Hippocampal formation (tissue), 2 donors: Measurements from ENCODE around the gene PNLIPRP1.

Source experiments
- DNase-seq, 2 donors: peaks; one replicate each; lab custom pipeline; 2025; lab: John Stamatoyannopoulos, UW

Gene PNLIPRP1

GRCh38 chr10:116590590-116591444 is at the start of gene PNLIPRP1:
PNLIPRP1 (plus strand) TSS chr10:116590959; CDS start chr10:116591130, 171 bp downstream.
- DNase-seq = no peak

DNA sequence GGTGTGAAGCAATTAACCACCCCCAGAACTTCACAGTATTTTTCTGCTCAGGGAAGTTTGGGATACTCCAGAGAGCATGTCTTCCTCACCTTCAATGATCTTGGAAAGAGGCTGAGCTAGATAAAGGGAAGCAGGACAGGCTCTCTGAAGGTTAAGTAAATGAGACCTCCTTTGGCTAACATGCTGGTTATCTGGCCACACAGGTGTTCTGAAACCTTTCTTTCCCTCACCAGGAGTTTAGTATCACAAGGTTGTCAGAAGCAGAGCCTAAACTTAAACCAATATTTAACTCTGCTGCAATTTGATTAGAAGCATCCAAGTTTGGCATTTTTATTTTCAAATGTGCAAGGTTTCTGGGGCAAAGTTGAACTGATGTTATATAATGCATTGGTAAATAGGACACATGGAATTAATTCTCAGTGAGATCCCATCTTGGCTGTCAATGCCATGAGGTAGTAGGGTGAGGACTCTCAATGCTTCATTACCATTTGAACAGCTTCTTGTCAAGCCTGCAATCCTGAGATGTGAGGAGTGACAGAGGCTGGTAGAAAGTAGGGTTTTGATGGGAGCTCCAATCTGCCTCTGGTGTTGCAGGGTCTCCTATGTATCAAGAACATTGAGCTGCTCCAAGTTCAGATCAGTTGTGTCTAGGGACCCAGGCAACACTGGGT is 48.6 kb upstream of the PNLIPRP1 start:
- DNase-seq = no peak

- DNase-seq = no peak
Observed at GRCh38 chr10:116545122-116545521, 45.6 kb upstream of the PNLIPRP1 start.

GRCh38 chr10:116545756-116546155 is 45.0 kb upstream of the PNLIPRP1 start, which contains the start of gene PNLIP:
PNLIP (plus strand) TSS chr10:116545931; CDS start chr10:116546093, 162 bp downstream.
- DNase-seq = no peak

DNA sequence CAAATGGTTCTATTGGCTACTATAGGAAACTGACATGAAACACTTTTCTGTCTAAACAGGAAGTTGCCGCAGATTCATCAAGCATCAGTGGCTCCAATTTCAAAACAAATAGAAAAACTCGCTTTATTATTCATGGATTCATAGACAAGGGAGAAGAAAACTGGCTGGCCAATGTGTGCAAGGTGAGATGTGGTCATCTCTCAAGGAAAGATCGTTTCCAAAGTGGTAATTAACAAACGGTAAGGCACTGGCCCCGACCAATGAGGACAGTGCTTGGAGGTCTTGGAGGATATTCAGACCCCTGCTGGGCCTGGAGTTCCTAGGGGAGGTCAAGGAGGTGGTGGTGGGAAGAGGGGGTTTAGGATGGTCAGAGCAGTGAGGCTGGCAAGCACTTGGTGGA is 42.5 kb upstream of the PNLIPRP1 start:
- DNase-seq = no peak

DNA sequence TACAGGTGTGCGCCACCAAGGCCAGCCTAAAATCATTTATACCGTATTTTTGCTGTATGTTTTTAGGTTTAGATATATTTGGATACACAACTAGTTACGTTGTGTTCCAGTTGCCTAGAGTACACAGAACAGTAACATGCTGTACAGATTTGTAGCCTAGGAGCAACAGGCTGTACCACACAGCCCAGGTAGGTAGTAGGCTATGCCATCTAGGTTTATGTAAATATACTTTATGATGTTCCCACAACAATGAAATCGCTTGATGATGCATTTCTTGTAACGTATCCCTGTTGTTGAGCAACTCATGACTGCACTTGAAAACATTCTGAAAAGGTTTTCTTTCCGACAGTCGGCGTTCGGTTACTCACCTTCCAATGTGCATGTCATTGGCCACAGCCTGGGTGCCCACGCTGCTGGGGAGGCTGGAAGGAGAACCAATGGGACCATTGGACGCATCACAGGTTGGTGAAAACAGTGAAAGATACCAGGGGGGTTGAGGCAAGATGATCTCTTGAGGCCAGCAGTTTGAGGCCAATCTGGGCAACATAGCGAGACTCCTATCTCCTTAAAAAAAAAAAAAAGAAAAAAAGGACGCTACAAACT is 37.3 kb upstream of the PNLIPRP1 start:
- no peak for DNase-seq

- DNase-seq = no peak
Observed at GRCh38 chr10:116554628-116555027, 36.1 kb upstream of the PNLIPRP1 start.

DNA sequence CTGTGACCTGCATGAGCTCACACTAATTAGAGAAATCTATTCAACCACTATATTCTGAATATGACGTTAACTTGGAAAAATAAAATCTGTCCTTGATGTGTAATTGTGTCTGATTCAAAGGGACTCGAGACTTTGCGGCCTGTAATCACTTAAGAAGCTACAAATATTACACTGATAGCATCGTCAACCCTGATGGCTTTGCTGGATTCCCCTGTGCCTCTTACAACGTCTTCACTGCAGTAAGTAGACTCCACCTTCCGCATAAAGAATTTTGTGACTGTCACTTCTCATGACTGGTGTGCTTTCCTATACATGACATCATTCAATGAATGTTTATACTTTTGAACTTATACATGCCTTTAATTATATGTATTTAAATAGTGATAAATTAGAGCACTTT is 34.9 kb upstream of the PNLIPRP1 start:
- no peak for DNase-seq

- DNase-seq = no peak
Observed at GRCh38 chr10:116557305-116557880, 33.4 kb upstream of the PNLIPRP1 start.

GRCh38 chr10:116565534-116565933 is 25.2 kb upstream of the PNLIPRP1 start:
- DNase-seq = no peak

DNA sequence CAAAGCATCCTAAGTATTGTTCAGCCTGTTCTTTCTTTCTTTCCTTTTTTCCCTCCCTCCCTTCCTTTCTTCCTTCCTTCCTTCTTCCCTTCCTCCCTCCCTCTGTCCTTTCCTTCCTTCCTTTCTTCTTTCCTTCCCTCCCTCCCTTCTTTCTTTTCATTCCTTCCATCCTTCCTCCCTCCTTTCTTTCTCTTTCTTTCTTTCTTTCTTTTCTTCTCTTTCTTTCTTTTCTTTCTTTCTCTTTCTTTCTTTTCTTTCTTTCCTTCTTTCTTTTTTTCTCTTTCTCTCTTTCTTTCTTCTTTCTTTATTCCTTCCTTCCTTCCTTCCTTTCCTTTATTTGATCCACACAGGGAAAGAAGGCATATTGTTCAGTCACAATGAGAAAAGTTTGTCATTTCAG is 23.8 kb upstream of the PNLIPRP1 start:
- no peak for DNase-seq

GRCh38 chr10:116567335-116567734 is 23.4 kb upstream of the PNLIPRP1 start:
- DNase-seq = no peak

GRCh38 chr10:116574797-116575196 is 16.0 kb upstream of the PNLIPRP1 start:
- DNase-seq = no peak

DNA sequence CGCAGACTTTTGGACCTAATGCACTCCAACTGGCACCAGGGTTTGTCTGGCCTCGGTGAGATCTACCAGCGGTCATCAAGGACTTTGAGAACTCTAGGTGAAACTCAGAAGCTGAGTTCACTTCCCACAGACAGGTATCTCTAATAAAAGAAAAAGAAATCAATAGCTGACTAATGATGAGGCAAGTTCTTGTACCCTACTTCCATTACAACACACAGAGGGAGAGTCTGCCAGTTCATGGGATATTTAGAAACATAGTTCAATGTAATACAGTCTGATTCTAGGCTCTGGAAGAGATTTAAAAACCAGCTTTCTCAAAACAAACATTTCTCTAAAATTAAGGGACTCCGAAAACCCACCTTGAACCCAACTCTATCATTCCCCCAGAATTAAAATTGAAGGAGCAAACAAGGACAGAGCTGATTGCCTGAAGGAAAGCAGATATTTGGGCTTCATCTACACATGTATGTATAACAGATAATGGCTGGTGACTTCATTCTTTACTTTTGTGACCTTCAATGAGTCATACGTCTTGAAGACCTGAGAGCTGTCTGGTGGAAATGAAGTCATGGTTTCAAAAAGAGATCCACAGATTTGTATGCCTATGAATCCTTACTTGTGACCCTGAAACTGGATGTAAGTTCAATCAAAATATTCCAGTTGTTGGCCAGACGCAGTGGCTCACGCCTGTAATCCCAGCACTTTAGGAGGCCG is 2.7 kb upstream of the PNLIPRP1 start:
- DNase-seq = no peak

- no peak for DNase-seq
Observed at GRCh38 chr10:116588995-116589394, 1.8 kb upstream of the PNLIPRP1 start.

- DNase-seq = no peak
Observed at GRCh38 chr10:116589926-116590325, 833 bp upstream of the PNLIPRP1 start.

GRCh38 chr10:116593139-116593740 is 2.5 kb downstream of the PNLIPRP1 start:
- DNase-seq = no peak

DNA sequence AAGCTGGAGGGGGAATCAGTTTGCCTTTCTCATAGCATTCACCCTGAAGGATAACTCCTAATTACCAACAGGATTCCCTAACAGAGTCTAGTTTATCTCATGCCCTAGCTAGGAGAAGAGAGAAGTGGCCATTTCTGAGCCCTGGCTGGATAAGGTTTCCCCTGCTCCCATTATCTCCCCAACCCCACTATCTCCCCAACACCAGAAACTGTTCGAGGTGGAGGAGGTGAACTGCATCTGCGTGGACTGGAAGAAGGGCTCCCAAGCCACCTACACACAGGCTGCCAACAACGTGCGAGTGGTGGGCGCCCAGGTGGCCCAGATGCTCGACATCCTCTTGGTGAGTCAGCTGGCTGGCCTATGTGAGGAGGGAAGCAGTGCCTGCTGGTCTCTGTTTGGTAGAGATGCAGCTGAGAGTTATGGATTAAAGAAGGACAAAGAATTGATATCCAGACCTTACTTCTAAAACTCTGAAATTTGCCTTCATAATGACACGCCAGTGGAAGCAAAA is 3.8 kb downstream of the PNLIPRP1 start:
- DNase-seq = no peak

- no peak for DNase-seq
Observed at GRCh38 chr10:116596062-116596461, 5.3 kb downstream of the PNLIPRP1 start.

DNA sequence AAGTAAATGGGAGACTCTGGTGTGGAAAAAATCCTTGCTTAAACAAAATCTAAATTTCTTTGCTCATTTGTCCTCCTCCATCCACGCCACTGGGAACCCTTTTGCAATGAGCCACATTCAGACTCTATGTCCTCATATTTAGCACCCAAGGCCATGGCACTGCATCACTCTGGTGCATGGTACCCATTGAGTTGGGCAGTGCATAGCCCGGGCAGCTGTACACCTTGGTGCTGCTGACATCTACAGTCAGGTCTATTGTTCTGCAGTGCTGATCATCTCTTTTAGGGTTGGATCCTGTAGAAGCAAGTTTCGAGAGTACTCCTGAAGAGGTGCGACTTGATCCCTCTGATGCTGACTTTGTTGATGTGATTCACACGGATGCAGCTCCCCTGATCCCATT is 6.8 kb downstream of the PNLIPRP1 start:
- DNase-seq = no peak

- DNase-seq = no peak
Observed at GRCh38 chr10:116598329-116598728, 7.6 kb downstream of the PNLIPRP1 start.
